HepG2 (cell line): ENCODE measurements around the gene ASAP2.

Source experiments
- HOXA9 ChIP-seq: sonication (generic); formaldehyde crosslinking; IDR thresholded peaks from 2 replicates; pipeline ENCODE4 v1.8.1; 2022; ENCODE audit warnings: missing genetic modification reagents, mild to moderate bottlenecking, moderate library complexity, borderline replicate concordance
- KDM5A ChIP-seq: fragments of 200-600 bp; sonication (generic); IDR thresholded peaks from 2 replicates; pipeline ENCODE4 v1.7.0; 2018; ENCODE audit warnings: antibody characterized with exemption, mild to moderate bottlenecking, low read length, borderline replicate concordance
- POLR2A ChIP-seq, 2 experiments: IDR thresholded peaks; 2 replicates each; pipeline ENCODE4 v1.6.1; 2011; ENCODE audit warnings: low read depth in 2 of 2, low read length in 2 of 2, mild to moderate bottlenecking in 1 of 2, moderate library complexity in 1 of 2; ENCODE audit not compliant: insufficient read depth in 1 of 2
- POLR2AphosphoS5 ChIP-seq: IDR thresholded peaks from 2 replicates; pipeline ENCODE4 v1.6.1; 2012; ENCODE audit warnings: low read depth, low read length
- ZFAT ChIP-seq: sonication (generic); formaldehyde crosslinking; conservative IDR thresholded peaks from 2 replicates; pipeline ENCODE4 v1.8.1; 2023; ENCODE audit warnings: missing genetic modification reagents, inconsistent platforms
- ZNF20 ChIP-seq: sonication (generic); formaldehyde crosslinking; IDR thresholded peaks from 2 replicates; pipeline ENCODE4 v1.4.0; 2020; ENCODE audit warnings: mild to moderate bottlenecking, moderate library complexity, missing genetic modification reagents
- TF ChIP-seq, protein P1 (sequence below): IDR thresholded peaks from 2 replicates; pipeline ENCODE4 v1.6.1; 2016; ENCODE audit warnings: low read depth, control low read depth
- TF ChIP-seq, protein P2 (sequence below): sonication (generic); formaldehyde crosslinking; IDR thresholded peaks from 2 replicates; pipeline ENCODE4 v1.5.0; 2020; ENCODE audit warnings: mild to moderate bottlenecking, missing genetic modification reagents, moderate library complexity

DNA sequence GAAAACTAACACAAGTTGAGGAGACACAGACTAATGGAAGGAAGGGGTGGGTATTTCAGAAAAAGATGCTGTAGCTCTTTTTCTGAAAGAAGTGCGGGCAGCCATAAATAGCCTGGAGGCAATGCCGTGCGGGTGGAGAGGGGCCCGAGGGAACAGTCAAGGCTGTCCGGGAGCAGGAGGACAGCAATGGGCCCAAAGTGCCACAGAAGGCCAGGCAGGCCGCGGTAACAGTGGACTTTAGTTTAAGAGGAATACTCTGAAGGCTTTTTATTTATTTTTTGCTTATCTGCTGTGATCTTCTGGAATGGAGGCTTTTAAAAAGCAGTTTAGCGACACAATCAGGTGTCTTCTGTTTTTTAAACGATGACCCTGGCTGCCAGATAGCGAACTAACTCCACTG is 213.9 kb downstream of the ASAP2 start:
- TF ChIP-seq HOXA9 (CRISPR knock-in tag) (no peak), KDM5A (no peak), ZNF20 (CRISPR knock-in tag) (no peak), POLR2AphosphoS5 (no peak), POLR2A (IDR thresholded peaks at IDR 0.05; ENCODE audit: insufficient read depth in 1 of 2, low read depth in 2 of 2, low read length in 2 of 2) (no peak), ZFAT (CRISPR knock-in tag) (no peak)
- TF ChIP-seq, protein P1, sequence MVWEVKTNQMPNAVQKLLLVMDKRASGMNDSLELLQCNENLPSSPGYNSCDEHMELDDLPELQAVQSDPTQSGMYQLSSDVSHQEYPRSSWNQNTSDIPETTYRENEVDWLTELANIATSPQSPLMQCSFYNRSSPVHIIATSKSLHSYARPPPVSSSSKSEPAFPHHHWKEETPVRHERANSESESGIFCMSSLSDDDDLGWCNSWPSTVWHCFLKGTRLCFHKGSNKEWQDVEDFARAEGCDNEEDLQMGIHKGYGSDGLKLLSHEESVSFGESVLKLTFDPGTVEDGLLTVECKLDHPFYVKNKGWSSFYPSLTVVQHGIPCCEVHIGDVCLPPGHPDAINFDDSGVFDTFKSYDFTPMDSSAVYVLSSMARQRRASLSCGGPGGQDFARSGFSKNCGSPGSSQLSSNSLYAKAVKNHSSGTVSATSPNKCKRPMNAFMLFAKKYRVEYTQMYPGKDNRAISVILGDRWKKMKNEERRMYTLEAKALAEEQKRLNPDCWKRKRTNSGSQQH (CRISPR knock-in tag): no peak
- TF ChIP-seq, protein P2, sequence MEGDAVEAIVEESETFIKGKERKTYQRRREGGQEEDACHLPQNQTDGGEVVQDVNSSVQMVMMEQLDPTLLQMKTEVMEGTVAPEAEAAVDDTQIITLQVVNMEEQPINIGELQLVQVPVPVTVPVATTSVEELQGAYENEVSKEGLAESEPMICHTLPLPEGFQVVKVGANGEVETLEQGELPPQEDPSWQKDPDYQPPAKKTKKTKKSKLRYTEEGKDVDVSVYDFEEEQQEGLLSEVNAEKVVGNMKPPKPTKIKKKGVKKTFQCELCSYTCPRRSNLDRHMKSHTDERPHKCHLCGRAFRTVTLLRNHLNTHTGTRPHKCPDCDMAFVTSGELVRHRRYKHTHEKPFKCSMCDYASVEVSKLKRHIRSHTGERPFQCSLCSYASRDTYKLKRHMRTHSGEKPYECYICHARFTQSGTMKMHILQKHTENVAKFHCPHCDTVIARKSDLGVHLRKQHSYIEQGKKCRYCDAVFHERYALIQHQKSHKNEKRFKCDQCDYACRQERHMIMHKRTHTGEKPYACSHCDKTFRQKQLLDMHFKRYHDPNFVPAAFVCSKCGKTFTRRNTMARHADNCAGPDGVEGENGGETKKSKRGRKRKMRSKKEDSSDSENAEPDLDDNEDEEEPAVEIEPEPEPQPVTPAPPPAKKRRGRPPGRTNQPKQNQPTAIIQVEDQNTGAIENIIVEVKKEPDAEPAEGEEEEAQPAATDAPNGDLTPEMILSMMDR (CRISPR knock-in tag): no peak
